Activated CD8-positive, alpha-beta T cell treated with anti-CD3 and anti-CD28 coated beads for 36 hours (primary cell): ENCODE measurements around the gene MAST2. TPM values are rescaled to one million over a fixed set of nuclear protein-coding genes. Genes with fewer than 3 reads are reported as not detected.

Source experiments
- ATAC-seq: fragments of 200-7000 bp; cut with Tn5 transposase; one replicate; pipeline ENCODE4 v1.10.0; 2021; ENCODE audit warnings: mild to moderate bottlenecking, moderate library complexity
- CTCF ChIA-PET: fragments of 350-600 bp; sonication (Branson Sonifier 250); formaldehyde crosslinking; loops from one replicate; lab custom pipeline; 2021; ENCODE audit warnings: antibody characterized with exemption; lab: Charles Lee
- POLR2A ChIA-PET: fragments of 350-600 bp; sonication (Branson Sonifier 250); formaldehyde crosslinking; loops from one replicate; lab custom pipeline; 2021; ENCODE audit warnings: antibody characterized with exemption; lab: Charles Lee
- DNase-seq: peaks from one replicate; pipeline ENCODE4 v3.0.0-alpha.2; 2020
- H3K27ac Mint-ChIP-seq: one replicate; pipeline ENCODE4 v1.8.0; 2021; ENCODE audit warnings: mild to moderate bottlenecking, mixed read lengths
- H3K27me3 Mint-ChIP-seq: one replicate; pipeline ENCODE4 v1.8.0; 2021; ENCODE audit warnings: mixed read lengths
- H3K36me3 Mint-ChIP-seq: one replicate; pipeline ENCODE4 v1.8.0; 2021; ENCODE audit warnings: low read depth, mixed read lengths
- H3K4me1 Mint-ChIP-seq: one replicate; pipeline ENCODE4 v1.8.0; 2021; ENCODE audit warnings: low read depth, mixed read lengths
- H3K4me3 Mint-ChIP-seq: one replicate; pipeline ENCODE4 v1.8.0; 2021; ENCODE audit warnings: mild to moderate bottlenecking, moderate library complexity, mixed read lengths
- H3K9me3 Mint-ChIP-seq: one replicate; pipeline ENCODE4 v1.8.0; 2021; ENCODE audit warnings: mixed read lengths
- CTCF ChIP-seq: fragments of 200-600 bp; IDR thresholded peaks from one replicate; pipeline ENCODE4 v1.8.0; 2022; ENCODE audit warnings: antibody characterized with exemption, mild to moderate bottlenecking
- intact Hi-C: fragments of 100-400 bp; cut with micrococcal nuclease; formaldehyde crosslinking; loops from one replicate; pipeline ENCODE4 v1.10.0; 2022
- total RNA-seq, 2 experiments: library from RNA; stranded (reverse); gene quantifications; one replicate each; pipeline ENCODE4 v1.2.3, GENCODE V29; 2021

The MAST2 gene
- total RNA-seq, 2 experiments from 2014 or later: 18.2 to 19.5 TPM

GRCh38 chr1:46027788-46028573 lies 224.6 kb downstream of the MAST2 start:
- Mint-ChIP-seq H3K4me3 (no peak overlapping the region), H3K4me1 (no peaks in the 10 kb centered on the region), H3K9me3 (no peaks in the 10 kb centered on the region), H3K36me3 (peaks cover 5% of the 10 kb centered on the region), H3K27ac (no peak overlapping the region), H3K27me3 (no peaks in the 10 kb centered on the region)
- DNase-seq (no peak), ATAC-seq (no peak)
- intact Hi-C loops: no loop called here
- POLR2A ChIA-PET: interaction anchor here (0.7 kb wide), 1 partner anchor 17 kb away, joined by 3 read pairs; no protein-coding TSS in a partner anchor
- CTCF ChIA-PET: interaction anchor here (1.0 to 1.3 kb wide), 2 partner anchors 10 to 196 kb away, joined by 4 read pairs; no protein-coding TSS in a partner anchor
- TF ChIP-seq CTCF: no peak

- Mint-ChIP-seq H3K27ac (no peak overlapping the region), H3K36me3 (no peaks in the 10 kb centered on the region), H3K27me3 (no peaks in the 10 kb centered on the region), H3K4me1 (no peaks in the 10 kb centered on the region), H3K9me3 (no peaks in the 10 kb centered on the region), H3K4me3 (no peak overlapping the region)
- DNase-seq (no peak), ATAC-seq (no peak)
- intact Hi-C loops: no loop called here
- TF ChIP-seq CTCF: no peak
- ChIA-PET CTCF (interaction anchor here (1.0 kb wide), 1 partner anchor 194 kb away, joined by 3 read pairs; no protein-coding TSS in a partner anchor), POLR2A (no interaction called here)
Observed at GRCh38 chr1:46030074-46030870, 226.9 kb downstream of the MAST2 start.

- ChIA-PET POLR2A (no interaction called here), CTCF (interaction anchor here (1.5 kb wide), 1 partner anchor 193 kb away, joined by 6 read pairs; no protein-coding TSS in a partner anchor)
- TF ChIP-seq CTCF: no peak
- intact Hi-C loops: no loop called here
- Mint-ChIP-seq H3K27me3 (no peaks in the 10 kb centered on the region), H3K4me3 (no peak overlapping the region), H3K27ac (no peak overlapping the region), H3K36me3 (no peaks in the 10 kb centered on the region), H3K4me1 (no peaks in the 10 kb centered on the region), H3K9me3 (no peaks in the 10 kb centered on the region)
- ATAC-seq (no peak), DNase-seq (no peak)
Observed at GRCh38 chr1:46030876-46031660, 227.7 kb downstream of the MAST2 start.

GRCh38 chr1:46034601-46035516 lies 231.4 kb downstream of the MAST2 start:
- CTCF ChIA-PET: interaction anchor here (1.2 to 5.8 kb wide), 4 partner anchors 14 to 209 kb away, joined by 3 to 55 read pairs (median 16); no protein-coding TSS in a partner anchor
- intact Hi-C loops: no loop called here
- ATAC-seq (no peak), DNase-seq (no peak)
- Mint-ChIP-seq H3K4me3 (no peak overlapping the region), H3K4me1 (no peaks in the 10 kb centered on the region), H3K27ac (no peak overlapping the region), H3K36me3 (no peaks in the 10 kb centered on the region), H3K27me3 (no peaks in the 10 kb centered on the region), H3K9me3 (no peaks in the 10 kb centered on the region)
- TF ChIP-seq CTCF: no peak
- POLR2A ChIA-PET: interaction anchor here (1.0 kb wide), 1 partner anchor 132 kb away, joined by 3 read pairs; no protein-coding TSS in a partner anchor
